ENCODE data around the gene USP47.

- TF ChIP-seq CTCF (IDR thresholded peaks at IDR 0.05): no peak
- no peak for TF ChIP-seq POLR2AphosphoS5 (IDR thresholded peaks at IDR 0.05)
Measured at GRCh38 chr11:11997049-11997322, 155.2 kb downstream of the USP47 start.
